ENCODE data around the gene TDRD3. TPM values are rescaled to one million over a fixed set of nuclear protein-coding genes. Genes with fewer than 3 reads are reported as not detected.

Gene TDRD3
- total RNA-seq, 2 experiments from 2014 or later, result 17.5 to 19.8 TPM

DNA sequence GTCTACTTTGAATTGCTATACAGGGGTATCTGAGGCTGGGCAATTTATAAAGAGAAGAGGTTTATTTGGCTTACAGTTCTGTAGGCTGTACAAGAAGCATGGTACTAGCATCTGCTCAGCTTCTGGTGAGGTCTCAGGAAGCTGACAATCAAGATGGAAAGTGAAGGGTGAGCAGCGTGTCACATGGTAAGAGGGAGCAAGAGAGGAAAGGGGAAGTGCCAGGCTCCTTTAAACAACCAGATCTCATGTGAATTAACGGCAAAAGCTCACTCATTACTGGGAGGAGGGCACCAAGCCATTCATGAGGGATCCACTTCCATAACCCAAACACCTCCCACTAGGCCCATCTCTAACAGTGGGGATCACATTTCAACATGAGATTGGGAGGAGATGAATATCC, 222.4 kb downstream of the TDRD3 start:
- ChIA-PET POLR2A (no interaction called here), CTCF (no interaction called here)

DNA sequence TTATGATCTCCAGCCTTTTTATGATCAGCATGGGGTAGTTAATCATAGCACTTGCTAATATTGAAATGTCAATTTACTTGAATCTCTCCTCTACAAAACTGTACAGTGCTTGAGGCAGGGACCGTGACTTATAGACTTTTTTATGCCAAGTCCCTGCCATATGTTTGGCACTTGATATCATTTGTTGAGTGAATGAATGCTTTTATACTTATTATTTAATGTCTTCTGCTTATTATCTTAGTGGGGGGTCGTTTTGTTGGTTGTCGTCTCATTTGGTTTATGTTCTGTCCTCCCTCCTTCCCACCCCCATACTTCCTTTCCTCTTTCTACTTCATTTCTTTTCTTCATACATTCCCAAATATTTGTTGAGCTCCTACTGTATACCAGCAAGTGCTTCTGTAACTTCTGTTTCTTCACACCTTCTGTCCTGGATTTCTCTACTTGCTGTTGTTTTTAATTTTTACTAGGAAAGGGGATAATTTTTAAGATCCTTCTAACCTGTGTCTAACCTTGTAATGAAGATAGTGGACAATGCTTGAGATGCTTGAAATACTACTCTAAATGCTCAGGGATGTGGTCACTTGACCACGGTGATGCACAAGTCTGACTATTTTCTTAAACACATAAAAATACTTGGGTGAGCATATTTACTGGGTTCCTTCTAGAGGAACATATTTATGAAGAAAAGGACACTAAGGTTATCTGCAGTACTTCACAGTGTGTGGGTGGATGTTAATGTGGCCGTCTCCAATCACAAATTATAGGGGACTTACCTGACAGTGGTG, 223.8 kb downstream of the TDRD3 start:
- POLR2A ChIA-PET, result no interaction called here

DNA sequence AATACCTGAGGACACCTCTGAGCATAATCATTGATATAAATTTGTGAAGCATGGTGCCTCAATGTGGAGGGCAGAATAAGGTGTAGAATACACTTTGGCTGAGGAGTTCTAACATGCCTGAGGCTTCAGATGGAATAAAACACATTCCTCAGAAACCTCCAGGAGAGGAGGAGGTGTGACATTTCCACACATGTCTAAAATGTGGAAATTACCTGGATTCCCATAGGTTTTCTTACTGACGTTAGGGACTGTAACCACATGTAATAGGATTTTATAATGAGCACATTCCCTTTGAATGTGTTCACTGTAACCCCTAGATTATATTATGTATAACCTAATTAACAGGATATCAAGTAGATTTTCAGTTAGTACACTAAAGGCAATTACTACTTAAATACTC, 226.1 kb downstream of the TDRD3 start:
- ChIA-PET CTCF (no interaction called here), POLR2A (no interaction called here)

More for the DNA sequence above, 223.8 kb downstream of the TDRD3 start:
- CTCF ChIA-PET, result no interaction called here

Other genes starting within 250 kb of the TDRD3 start
- 10 to 100 TPM; 18.8 to 19.0 TPM for gene DIAPH3, start 233.3 kb upstream of the TDRD3 start, total RNA-seq

Measured in activated CD8-positive, alpha-beta memory T cell treated with anti-CD3 and anti-CD28 coated beads for 36 hours (primary cell).